ENCODE data around the gene LAYN.

DNA sequence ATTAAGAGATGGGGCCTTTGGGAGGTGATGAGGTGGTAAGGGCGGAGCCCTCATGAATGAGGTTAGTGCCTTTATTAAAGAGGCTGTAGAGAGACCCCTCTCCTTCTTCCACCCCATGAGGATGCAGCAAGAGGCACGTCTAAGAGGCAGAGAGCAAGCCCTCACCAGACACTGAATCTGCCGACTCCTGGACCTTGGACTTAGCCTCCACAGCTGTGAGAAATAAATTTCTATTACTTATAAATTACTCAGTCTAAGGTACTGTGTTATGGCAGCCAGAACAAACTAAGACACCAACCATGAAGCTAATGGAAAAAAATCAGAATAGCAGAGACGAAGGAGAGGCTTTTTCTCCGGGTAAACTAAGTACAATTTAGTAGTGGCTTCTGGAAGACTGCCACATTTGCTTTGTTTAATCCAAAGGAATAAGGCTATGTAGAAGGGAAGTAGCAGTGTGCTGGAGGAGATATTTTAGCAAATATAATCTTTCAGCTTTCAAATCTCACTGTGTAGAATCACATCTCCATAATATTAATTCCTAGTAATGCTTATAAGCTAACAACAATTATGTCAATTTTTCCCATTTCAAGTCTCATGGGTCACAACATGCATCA, 49.5 kb downstream of the LAYN start:
- TF ChIP-seq EP300 (IDR thresholded peaks at IDR 0.05) (no peak), RAD21 (conservative IDR thresholded peaks at IDR 0.05 in 1 of 2, IDR thresholded peaks at IDR 0.05 in 1 of 2) (no peak), MYC (IDR thresholded peaks at IDR 0.05; ENCODE audit: borderline replicate concordance, low read length) (no peak), POLR2A (IDR thresholded peaks at IDR 0.05; ENCODE audit: low read length) (no peak), CEBPB (IDR thresholded peaks at IDR 0.05) (no peak), NPAS2 (CRISPR knock-in tag; IDR thresholded peaks at IDR 0.05; ENCODE audit: borderline replicate concordance) (no peak), ESRRA (IDR thresholded peaks at IDR 0.05; ENCODE audit: borderline replicate concordance, low read length) (no peak), ZNF302 (CRISPR knock-in tag; IDR thresholded peaks at IDR 0.05) (no peak), PHF8 (IDR thresholded peaks at IDR 0.05; ENCODE audit: borderline replicate concordance, low read depth) (no peak), SMC3 (IDR thresholded peaks at IDR 0.05) (no peak)
- TF ChIP-seq, protein P1, sequence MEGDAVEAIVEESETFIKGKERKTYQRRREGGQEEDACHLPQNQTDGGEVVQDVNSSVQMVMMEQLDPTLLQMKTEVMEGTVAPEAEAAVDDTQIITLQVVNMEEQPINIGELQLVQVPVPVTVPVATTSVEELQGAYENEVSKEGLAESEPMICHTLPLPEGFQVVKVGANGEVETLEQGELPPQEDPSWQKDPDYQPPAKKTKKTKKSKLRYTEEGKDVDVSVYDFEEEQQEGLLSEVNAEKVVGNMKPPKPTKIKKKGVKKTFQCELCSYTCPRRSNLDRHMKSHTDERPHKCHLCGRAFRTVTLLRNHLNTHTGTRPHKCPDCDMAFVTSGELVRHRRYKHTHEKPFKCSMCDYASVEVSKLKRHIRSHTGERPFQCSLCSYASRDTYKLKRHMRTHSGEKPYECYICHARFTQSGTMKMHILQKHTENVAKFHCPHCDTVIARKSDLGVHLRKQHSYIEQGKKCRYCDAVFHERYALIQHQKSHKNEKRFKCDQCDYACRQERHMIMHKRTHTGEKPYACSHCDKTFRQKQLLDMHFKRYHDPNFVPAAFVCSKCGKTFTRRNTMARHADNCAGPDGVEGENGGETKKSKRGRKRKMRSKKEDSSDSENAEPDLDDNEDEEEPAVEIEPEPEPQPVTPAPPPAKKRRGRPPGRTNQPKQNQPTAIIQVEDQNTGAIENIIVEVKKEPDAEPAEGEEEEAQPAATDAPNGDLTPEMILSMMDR (IDR thresholded peaks at IDR 0.05) = no peak
- TF ChIP-seq, protein P2, sequence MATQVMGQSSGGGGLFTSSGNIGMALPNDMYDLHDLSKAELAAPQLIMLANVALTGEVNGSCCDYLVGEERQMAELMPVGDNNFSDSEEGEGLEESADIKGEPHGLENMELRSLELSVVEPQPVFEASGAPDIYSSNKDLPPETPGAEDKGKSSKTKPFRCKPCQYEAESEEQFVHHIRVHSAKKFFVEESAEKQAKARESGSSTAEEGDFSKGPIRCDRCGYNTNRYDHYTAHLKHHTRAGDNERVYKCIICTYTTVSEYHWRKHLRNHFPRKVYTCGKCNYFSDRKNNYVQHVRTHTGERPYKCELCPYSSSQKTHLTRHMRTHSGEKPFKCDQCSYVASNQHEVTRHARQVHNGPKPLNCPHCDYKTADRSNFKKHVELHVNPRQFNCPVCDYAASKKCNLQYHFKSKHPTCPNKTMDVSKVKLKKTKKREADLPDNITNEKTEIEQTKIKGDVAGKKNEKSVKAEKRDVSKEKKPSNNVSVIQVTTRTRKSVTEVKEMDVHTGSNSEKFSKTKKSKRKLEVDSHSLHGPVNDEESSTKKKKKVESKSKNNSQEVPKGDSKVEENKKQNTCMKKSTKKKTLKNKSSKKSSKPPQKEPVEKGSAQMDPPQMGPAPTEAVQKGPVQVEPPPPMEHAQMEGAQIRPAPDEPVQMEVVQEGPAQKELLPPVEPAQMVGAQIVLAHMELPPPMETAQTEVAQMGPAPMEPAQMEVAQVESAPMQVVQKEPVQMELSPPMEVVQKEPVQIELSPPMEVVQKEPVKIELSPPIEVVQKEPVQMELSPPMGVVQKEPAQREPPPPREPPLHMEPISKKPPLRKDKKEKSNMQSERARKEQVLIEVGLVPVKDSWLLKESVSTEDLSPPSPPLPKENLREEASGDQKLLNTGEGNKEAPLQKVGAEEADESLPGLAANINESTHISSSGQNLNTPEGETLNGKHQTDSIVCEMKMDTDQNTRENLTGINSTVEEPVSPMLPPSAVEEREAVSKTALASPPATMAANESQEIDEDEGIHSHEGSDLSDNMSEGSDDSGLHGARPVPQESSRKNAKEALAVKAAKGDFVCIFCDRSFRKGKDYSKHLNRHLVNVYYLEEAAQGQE (IDR thresholded peaks at IDR 0.05) = no peak
- TF ChIP-seq, protein P3, sequence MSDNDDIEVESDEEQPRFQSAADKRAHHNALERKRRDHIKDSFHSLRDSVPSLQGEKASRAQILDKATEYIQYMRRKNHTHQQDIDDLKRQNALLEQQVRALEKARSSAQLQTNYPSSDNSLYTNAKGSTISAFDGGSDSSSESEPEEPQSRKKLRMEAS (IDR thresholded peaks at IDR 0.05) = no peak
- TF ChIP-seq, protein P4, sequence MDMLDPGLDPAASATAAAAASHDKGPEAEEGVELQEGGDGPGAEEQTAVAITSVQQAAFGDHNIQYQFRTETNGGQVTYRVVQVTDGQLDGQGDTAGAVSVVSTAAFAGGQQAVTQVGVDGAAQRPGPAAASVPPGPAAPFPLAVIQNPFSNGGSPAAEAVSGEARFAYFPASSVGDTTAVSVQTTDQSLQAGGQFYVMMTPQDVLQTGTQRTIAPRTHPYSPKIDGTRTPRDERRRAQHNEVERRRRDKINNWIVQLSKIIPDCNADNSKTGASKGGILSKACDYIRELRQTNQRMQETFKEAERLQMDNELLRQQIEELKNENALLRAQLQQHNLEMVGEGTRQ (IDR thresholded peaks at IDR 0.05) = no peak

All from A549 (cell line).